Gastrocnemius medialis (tissue), 4 donors: Measurements from ENCODE around the gene SMNDC1. TPM values are rescaled to one million over a fixed set of nuclear protein-coding genes. Genes with fewer than 3 reads are reported as not detected.
"Not testable (repeated sequence)": the region's sequence is repeated elsewhere in the genome, so short reads cannot be mapped to it uniquely, and the experiment has no call there.

Source experiments
- ATAC-seq, 2 donors: fragments of 150-250 bp; one replicate each; pipeline ENCODE4 v1.9.1; 2016
- DNase-seq, 2 donors: peaks; one replicate each; pipeline ENCODE4 v3.0.0-alpha.2; 2019
- H3K27ac ChIP-seq, 4 donors: fragments of 200-600 bp; sonication (generic); 1 replicate in 1 of 4; 2 replicates in 3 of 4; pipeline ENCODE4 v1.5.1; 2016 to 2018; ENCODE audit warnings: mild to moderate bottlenecking in 2 of 4, moderate library complexity in 1 of 4
- H3K27me3 ChIP-seq, 3 donors: fragments of 200-600 bp; sonication (generic) in 2 of 3; 1 replicate in 1 of 3; 2 replicates in 2 of 3; pipeline versions ENCODE4 v1.5.1 to v1.6.0; 2016 to 2019; ENCODE audit warnings: mild to moderate bottlenecking in 1 of 3, moderate library complexity in 1 of 3
- H3K36me3 ChIP-seq, 2 donors: fragments of 200-600 bp; sonication (generic) in 1 of 2; one replicate each; pipeline ENCODE4 v1.5.1; 2017 to 2018
- H3K4me1 ChIP-seq, 2 donors: fragments of 200-600 bp; sonication (generic) in 1 of 2; one replicate each; pipeline ENCODE4 v1.5.1; 2016 to 2017; ENCODE audit warnings: mild to moderate bottlenecking in 2 of 2
- H3K4me3 ChIP-seq, 4 donors: fragments of 200-600 bp; sonication (generic) in 3 of 4; 1 replicate in 1 of 4; 2 replicates in 3 of 4; pipeline ENCODE4 v1.5.1; 2016 to 2019; ENCODE audit warnings: mild to moderate bottlenecking in 2 of 4
- H3K9me3 ChIP-seq, 3 donors: fragments of 200-600 bp; sonication (generic) in 2 of 3; 1 replicate in 1 of 3; 2 replicates in 2 of 3; pipeline ENCODE4 v1.5.1; 2016 to 2019
- POLR2A ChIP-seq, 2 donors: fragments of 450-650 bp; IDR thresholded peaks; one replicate each; pipeline ENCODE4 v1.6.1; 2017; ENCODE audit warnings: antibody characterized with exemption in 2 of 2, mild to moderate bottlenecking in 2 of 2, moderate library complexity in 2 of 2
- in situ Hi-C, 4 donors: fragments of 200-750 bp; cut with MboI; loops; one replicate each; pipeline versions ENCODE4 v1.15.0 to v1.8.0; 2017; ENCODE audit warnings: low sequenced_read_pairs in 4 of 4
- intact Hi-C: fragments of 100-400 bp; cut with DNase I; formaldehyde crosslinking; loops from one replicate; pipeline ENCODE4 v1.15.1; 2023; ENCODE audit warnings: low total_unique reads
- total RNA-seq, 4 donors: library from RNA; depleted of rRNA; stranded (reverse); fragments of >200 nt; gene quantifications; one replicate each; pipeline versions ENCODE4 v1.1.0 to v1.2.3, GENCODE V29; 2016
- TF ChIP-seq, protein P1 (sequence below), 5 experiments: fragments of 450-650 bp in 3 of 5; fragments of 200-600 bp in 2 of 5; sonication (generic) in 2 of 5; IDR thresholded peaks in 4 of 5; conservative IDR thresholded peaks in 1 of 5; 1 replicate in 4 of 5; 2 replicates in 1 of 5; pipeline ENCODE4 v1.5.1; 2016 to 2019; ENCODE audit warnings: antibody characterized with exemption in 5 of 5, mild to moderate bottlenecking in 3 of 5, moderate library complexity in 3 of 5

The SMNDC1 gene
- total RNA-seq, 4 donors from 2014 or later: 7.3 to 23.9 (median 10.0) TPM

DNA sequence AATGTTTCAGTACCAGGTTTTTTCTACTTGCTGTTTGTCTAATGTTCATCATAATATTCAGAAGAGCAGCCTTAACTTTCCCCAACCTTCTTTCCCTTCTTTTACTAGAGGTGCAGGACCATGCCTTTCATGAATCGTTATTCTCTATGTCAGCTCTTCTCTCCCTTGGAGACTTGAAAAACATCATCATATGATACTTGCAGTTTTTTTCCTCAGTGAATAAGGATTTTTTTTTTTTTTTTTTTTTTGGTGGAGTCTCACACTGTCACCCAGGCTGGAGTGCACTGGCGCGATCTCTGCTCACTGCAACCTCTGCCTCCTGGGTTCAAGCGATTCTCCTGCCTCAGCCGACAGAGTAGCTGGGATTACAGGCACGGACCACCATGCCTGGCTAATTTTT lies 30.1 kb downstream of the SMNDC1 start:
- Histone ChIP-seq H3K27me3 (no peaks in the 10 kb centered on the region), H3K27ac (peak overlapping the region; percentile 11 to 89 (median 41)), H3K4me1 (peaks cover 60% of the 10 kb centered on the region in 2 donors), H3K36me3 (no peaks in the 10 kb centered on the region), H3K9me3 (no peaks in the 10 kb centered on the region), H3K4me3 (no peak overlapping the region)
- in situ Hi-C loops (loop anchor here in 2 of 4 donors (5.0 to 25.0 kb wide), 2 partner anchors 52 to 387 kb away; no protein-coding TSS in a partner anchor), intact Hi-C loops (loop anchor here (10.0 kb wide), 2 partner anchors 270 to 380 kb away; partner anchors contain the start of gene ADD3)
- TF ChIP-seq, protein P1, sequence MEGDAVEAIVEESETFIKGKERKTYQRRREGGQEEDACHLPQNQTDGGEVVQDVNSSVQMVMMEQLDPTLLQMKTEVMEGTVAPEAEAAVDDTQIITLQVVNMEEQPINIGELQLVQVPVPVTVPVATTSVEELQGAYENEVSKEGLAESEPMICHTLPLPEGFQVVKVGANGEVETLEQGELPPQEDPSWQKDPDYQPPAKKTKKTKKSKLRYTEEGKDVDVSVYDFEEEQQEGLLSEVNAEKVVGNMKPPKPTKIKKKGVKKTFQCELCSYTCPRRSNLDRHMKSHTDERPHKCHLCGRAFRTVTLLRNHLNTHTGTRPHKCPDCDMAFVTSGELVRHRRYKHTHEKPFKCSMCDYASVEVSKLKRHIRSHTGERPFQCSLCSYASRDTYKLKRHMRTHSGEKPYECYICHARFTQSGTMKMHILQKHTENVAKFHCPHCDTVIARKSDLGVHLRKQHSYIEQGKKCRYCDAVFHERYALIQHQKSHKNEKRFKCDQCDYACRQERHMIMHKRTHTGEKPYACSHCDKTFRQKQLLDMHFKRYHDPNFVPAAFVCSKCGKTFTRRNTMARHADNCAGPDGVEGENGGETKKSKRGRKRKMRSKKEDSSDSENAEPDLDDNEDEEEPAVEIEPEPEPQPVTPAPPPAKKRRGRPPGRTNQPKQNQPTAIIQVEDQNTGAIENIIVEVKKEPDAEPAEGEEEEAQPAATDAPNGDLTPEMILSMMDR (IDR thresholded peaks at IDR 0.05 in 4 of 5, conservative IDR thresholded peaks at IDR 0.05 in 1 of 5): no peak
- TF ChIP-seq POLR2A (IDR thresholded peaks at IDR 0.05): no peak
- DNase-seq (no peak), ATAC-seq (no peak)

DNA sequence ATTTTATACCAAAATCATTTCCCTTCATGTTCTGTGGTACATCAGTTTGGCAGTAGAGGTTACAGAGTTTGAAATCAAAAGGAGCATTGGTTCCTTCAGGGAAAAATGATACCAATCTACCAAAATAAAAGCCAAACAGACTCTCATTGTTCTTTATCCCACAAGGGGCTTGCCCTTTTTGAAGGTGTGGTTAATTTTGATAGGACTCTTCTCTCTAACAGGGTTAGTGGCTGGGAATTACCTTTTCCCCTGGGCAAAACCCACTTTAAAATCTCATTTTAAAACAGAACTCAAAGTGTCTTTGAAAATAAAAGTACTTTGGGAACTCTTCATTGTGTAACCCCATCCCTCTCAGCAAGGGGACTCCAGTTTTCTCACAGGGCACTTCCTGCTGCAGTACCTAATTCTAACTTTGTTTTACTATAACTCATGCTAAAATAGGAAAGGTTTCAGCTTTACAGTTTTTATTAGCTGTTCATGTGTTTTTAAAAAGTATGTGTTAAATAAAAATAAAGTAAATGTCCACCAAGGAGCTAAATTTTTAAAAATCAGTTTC lies 30.6 kb downstream of the SMNDC1 start:
- Histone ChIP-seq H3K27me3 (no peaks in the 10 kb centered on the region), H3K4me1 (peaks cover 59 to 63% of the 10 kb centered on the region in 2 donors), H3K36me3 (no peaks in the 10 kb centered on the region), H3K4me3 (no peak overlapping the region), H3K9me3 (no peaks in the 10 kb centered on the region), H3K27ac (peak overlapping the region; percentile 11 to 89 (median 41))
- ATAC-seq (no peak), DNase-seq (no peak)
- in situ Hi-C loops (loop anchor here in 1 of 4 donors (5.0 kb wide), 1 partner anchor 52 kb away; no protein-coding TSS in a partner anchor), intact Hi-C loops (loop anchor here (10.0 kb wide), 2 partner anchors 269 to 379 kb away; partner anchors contain the start of gene ADD3)
- TF ChIP-seq POLR2A (IDR thresholded peaks at IDR 0.05): no peak
- TF ChIP-seq, protein P1 (IDR thresholded peaks at IDR 0.05 in 4 of 5, conservative IDR thresholded peaks at IDR 0.05 in 1 of 5): no peak

DNA sequence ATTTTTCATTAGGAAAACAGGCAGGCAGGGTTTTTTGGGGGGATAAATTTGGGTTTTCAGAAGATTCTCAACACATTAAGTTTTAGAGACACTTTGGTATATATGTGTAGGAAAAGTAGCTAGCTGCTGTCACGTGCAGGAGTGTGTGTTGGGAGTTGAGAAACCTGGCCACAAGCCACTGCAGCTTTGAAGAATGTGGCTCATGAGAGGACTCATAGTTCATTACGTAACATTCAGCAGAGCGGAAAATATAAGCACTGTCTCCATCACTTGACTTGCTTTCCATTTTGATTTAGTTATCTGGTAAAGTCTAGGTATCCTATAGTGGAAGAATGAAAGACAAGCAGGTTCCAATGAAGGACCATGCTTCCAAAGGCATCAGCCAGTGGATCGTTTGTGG lies 31.2 kb downstream of the SMNDC1 start:
- no peak overlapping the region for H3K4me3 ChIP-seq
- peak; percentile 38 to 63 for DNase-seq
- no peak for TF ChIP-seq POLR2A (IDR thresholded peaks at IDR 0.05)
- TF ChIP-seq, protein P1 (IDR thresholded peaks at IDR 0.05 in 4 of 5, conservative IDR thresholded peaks at IDR 0.05 in 1 of 5): no peak
- no peak for ATAC-seq
- H3K9me3 ChIP-seq: no peaks in the 10 kb centered on the region
- peak overlapping the region; percentile 11 to 89 (median 41) for H3K27ac ChIP-seq
- H3K4me1 ChIP-seq: peaks cover 62 to 67% of the 10 kb centered on the region in 2 donors
- no peaks in the 10 kb centered on the region for H3K36me3 ChIP-seq
- in situ Hi-C loops: loop anchor here in 1 of 4 donors (5.0 kb wide), 1 partner anchor 51 kb away; no protein-coding TSS in a partner anchor
- intact Hi-C loops: loop anchor here (10.0 kb wide), 2 partner anchors 269 to 379 kb away; partner anchors contain the start of gene ADD3
- H3K27me3 ChIP-seq: no peaks in the 10 kb centered on the region

DNA sequence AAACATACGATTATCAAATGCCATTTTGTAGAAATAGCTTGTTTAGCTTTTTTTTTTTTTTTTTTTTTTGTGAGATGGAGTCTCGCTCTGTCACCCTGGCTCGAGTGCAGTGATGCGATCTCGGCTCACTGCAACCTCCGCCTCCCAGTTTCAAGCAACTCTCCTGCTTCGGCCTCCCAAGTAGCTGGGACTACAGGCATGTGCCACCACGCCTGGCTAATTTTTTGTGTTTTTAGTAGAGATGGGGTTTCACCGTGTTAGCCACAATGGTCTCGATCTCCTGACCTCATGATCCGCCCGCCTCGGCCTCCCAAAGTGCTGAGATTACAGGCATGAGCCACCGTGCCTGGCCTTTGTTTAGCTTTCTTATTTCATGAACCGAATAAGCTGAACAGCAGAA lies 31.7 kb downstream of the SMNDC1 start:
- not testable (repeated sequence) for H3K4me3 ChIP-seq, ATAC-seq, H3K36me3 ChIP-seq, H3K27me3 ChIP-seq, H3K9me3 ChIP-seq, DNase-seq
- intact Hi-C loops (loop anchor here (10.0 kb wide), 2 partner anchors 268 to 378 kb away; partner anchors contain the start of gene ADD3), in situ Hi-C loops (loop anchor here in 1 of 4 donors (5.0 kb wide), 1 partner anchor 51 kb away; no protein-coding TSS in a partner anchor)
- Histone ChIP-seq H3K27ac (peak overlapping the region; percentile 11 to 89 (median 36)), H3K4me1 (peaks cover 66 to 72% of the 10 kb centered on the region in 2 donors)
